Stomach (tissue), 9 donors: ENCODE measurements around the gene WNT11. TPM values are rescaled to one million over a fixed set of nuclear protein-coding genes. Genes with fewer than 3 reads are reported as not detected.
A peak's percentile ranks its signal among the peaks of the same experiment; 100 is the strongest.

ENCODE experiments used
- DNase-seq, 2 donors: peaks; one replicate each; pipeline versions ENCODE4 v3.0.0 to v3.0.0-alpha.2; 2013 to 2019
- H3K27ac ChIP-seq, 5 donors: fragments of 200-600 bp in 4 of 5; sonication (generic) in 4 of 5; one replicate each; pipeline ENCODE4 v1.5.1; 2013 to 2019; ENCODE audit warnings: mild to moderate bottlenecking in 1 of 5, moderate library complexity in 1 of 5
- H3K27me3 ChIP-seq, 3 donors: fragments of 200-600 bp; sonication (generic); one replicate each; pipeline ENCODE4 v1.5.1; 2017 to 2019; ENCODE audit warnings: mixed run types in 1 of 3
- H3K36me3 ChIP-seq, 4 donors: fragments of 200-600 bp; sonication (generic); 1 replicate in 3 of 4; 2 replicates in 1 of 4; pipeline ENCODE4 v1.5.1; 2016 to 2019
- H3K4me1 ChIP-seq, 4 donors: fragments of 200-600 bp; sonication (generic); one replicate each; pipeline ENCODE4 v1.5.1; 2016 to 2019
- H3K4me3 ChIP-seq, 4 donors: fragments of 200-600 bp; sonication (generic) in 3 of 4; one replicate each; pipeline ENCODE4 v1.5.1; 2016 to 2019; ENCODE audit warnings: mild to moderate bottlenecking in 1 of 4
- H3K9me3 ChIP-seq, 4 donors: fragments of 200-600 bp; sonication (generic); one replicate each; pipeline ENCODE4 v1.5.1; 2016 to 2019
- CTCF ChIP-seq, 7 experiments: fragments of 450-650 bp in 4 of 7; fragments of 200-600 bp in 3 of 7; sonication (generic) in 3 of 7; IDR thresholded peaks; one replicate each; pipeline ENCODE4 v1.5.1; 2016 to 2019; ENCODE audit warnings: antibody characterized with exemption in 7 of 7, control low read depth in 2 of 7, mild to moderate bottlenecking in 1 of 7
- EP300 ChIP-seq: sonication (generic); formaldehyde crosslinking; IDR thresholded peaks from one replicate; pipeline ENCODE4 v1.6.1; 2017; ENCODE audit warnings: antibody characterized with exemption
- POLR2A ChIP-seq, 4 donors: fragments of 450-650 bp; IDR thresholded peaks; one replicate each; pipeline ENCODE4 v1.6.1; 2016; ENCODE audit warnings: antibody characterized with exemption in 4 of 4, control low read depth in 2 of 4, mild to moderate bottlenecking in 1 of 4, moderate library complexity in 1 of 4
- POLR2AphosphoS5 ChIP-seq, 3 donors: sonication (generic); formaldehyde crosslinking; IDR thresholded peaks; one replicate each; pipeline ENCODE4 v1.6.1; 2016; ENCODE audit warnings: antibody characterized with exemption in 3 of 3
- WGBS, 5 donors: extraction: QIAGEN DNeasy Blood & Tissue Kit in 3 of 5; methylation state at CpG; one replicate each; pipeline versions ENCODE4 v1.1.5 to v1.1.7; 2013 to 2018; 5-methylcytosine and 5-hydroxymethylcytosine counted together
- intact Hi-C: fragments of 100-400 bp; cut with DNase I; formaldehyde crosslinking; loops from one replicate; pipeline ENCODE4 v1.15.1; 2023; ENCODE audit warnings: low total_unique reads
- polyA plus RNA-seq, 3 donors: library from polyadenylated mRNA; stranded (reverse); fragments of 200-250 nt; gene quantifications; one replicate each; pipeline ENCODE4 v1.2.3, GENCODE V29; 2013
- total RNA-seq, 5 donors: library from RNA; depleted of rRNA; stranded (reverse); fragments of >200 nt; gene quantifications; one replicate each; pipeline versions ENCODE4 v1.1.0 to v1.2.3, GENCODE V29; 2014 to 2016
- donor health status: healthy with polysubstance abuse.
- donor health status: Bipolar disorder and iron deficiency.
- donor health status: healthy.

WNT11 gene
- total and polyA plus RNA-seq, 8 donors, result 0.12 to 96.7 (median 1.3) TPM; not detected in 2

GRCh38 chr11:76207642-76208401 is 1.5 kb upstream of the WNT11 start:
- no peaks in the 10 kb centered on the region for H3K36me3 ChIP-seq
- H3K4me1 ChIP-seq, result peaks cover 54 to 64% (median 60%) of the 10 kb centered on the region in 4 donors
- peak overlapping the region in 1 of 5 donors; percentile 70 for H3K27ac ChIP-seq
- H3K9me3 ChIP-seq, result no peaks in the 10 kb centered on the region
- peaks cover 5 to 99% (median 77%) of the 10 kb centered on the region in 3 donors for H3K27me3 ChIP-seq
- intact Hi-C loops, result loop anchor here (2.0 kb wide), 1 partner anchor 111 kb away; no protein-coding TSS in a partner anchor
- TF ChIP-seq EP300 (no peak), CTCF (IDR thresholded peaks at IDR 0.05) (peak in 5 of 7 experiments; percentile 85 to 97 (median 89)), POLR2AphosphoS5 (IDR thresholded peaks at IDR 0.05) (no peak), POLR2A (IDR thresholded peaks at IDR 0.05) (no peak)
- peak overlapping the region; percentile 53 to 64 (median 56) for H3K4me3 ChIP-seq
- DNase-seq, result peak; percentile 84 to 95
- WGBS, 5 donors, result 0 to 1% (median 1%) methylated on average over 43 to 55 of the region's 55 CpGs

GRCh38 chr11:76206077-76206326 is 300 bp downstream of the WNT11 start:
- peaks cover 53 to 61% (median 57%) of the 10 kb centered on the region in 4 donors for H3K4me1 ChIP-seq
- no peaks in the 10 kb centered on the region for H3K36me3 ChIP-seq
- intact Hi-C loops, result loop anchor here (2.0 kb wide), 1 partner anchor 113 kb away; no protein-coding TSS in a partner anchor
- TF ChIP-seq POLR2A (IDR thresholded peaks at IDR 0.05) (no peak), CTCF (IDR thresholded peaks at IDR 0.05) (no peak), POLR2AphosphoS5 (IDR thresholded peaks at IDR 0.05) (no peak), EP300 (no peak)
- 3 to 14% (median 7%) methylated on average over 8 to 18 of the region's 18 CpGs for WGBS, 5 donors
- no peaks in the 10 kb centered on the region for H3K9me3 ChIP-seq
- H3K27ac ChIP-seq, result no peak overlapping the region
- H3K4me3 ChIP-seq, result peak overlapping the region; percentile 53 to 64 (median 56)
- no peak for DNase-seq
- H3K27me3 ChIP-seq, result peaks cover under 1 to 82% (median 67%) of the 10 kb centered on the region in 3 donors

GRCh38 chr11:76205252-76206076 is 838 bp downstream of the WNT11 start:
- no peak for DNase-seq

More at GRCh38 chr11:76205252-76206076, 838 bp downstream of the WNT11 start:
- TF ChIP-seq CTCF (IDR thresholded peaks at IDR 0.05) (no peak), POLR2AphosphoS5 (IDR thresholded peaks at IDR 0.05) (no peak), EP300 (no peak), POLR2A (IDR thresholded peaks at IDR 0.05) (no peak)
- Histone ChIP-seq H3K27me3 (peaks cover 0 to 76% (median 63%) of the 10 kb centered on the region in 3 donors), H3K9me3 (no peaks in the 10 kb centered on the region), H3K27ac (no peak overlapping the region), H3K4me3 (peak overlapping the region; percentile 53 to 64 (median 56)), H3K36me3 (no peaks in the 10 kb centered on the region), H3K4me1 (peaks cover 47 to 56% (median 52%) of the 10 kb centered on the region in 4 donors)
- intact Hi-C loops, result loop anchor here (2.0 kb wide), 1 partner anchor 113 kb away; no protein-coding TSS in a partner anchor
- 21 to 40% (median 25%) methylated on average over 21 to 23 of the region's 23 CpGs for WGBS, 5 donors
